CD14-positive monocyte (primary cell): ENCODE results near the gene HPSE2. TPM values are rescaled to one million over a fixed set of nuclear protein-coding genes. Genes with fewer than 3 reads are reported as not detected.

Source experiments
- DNase-seq, 3 donors: peaks; one replicate each; pipeline ENCODE4 v3.0.0-alpha.2; 2011 to 2022
- H2AFZ ChIP-seq: 2 replicates; pipeline ENCODE4 v1.6.0; 2012; ENCODE audit warnings: mild to moderate bottlenecking, low read depth, low read length, inconsistent platforms; ENCODE audit not compliant: insufficient read depth, poor library complexity, severe bottlenecking
- H3K27ac ChIP-seq, 2 donors: 1 replicate in 1 of 2; 2 replicates in 1 of 2; pipeline ENCODE4 v1.5.1; 2012 to 2013; ENCODE audit warnings: low read length in 2 of 2, control low read depth in 1 of 2, inconsistent platforms in 1 of 2, low read depth in 1 of 2, mild to moderate bottlenecking in 1 of 2
- H3K27me3 ChIP-seq, 2 donors: one replicate each; pipeline versions ENCODE4 v1.6.0 to v1.6.1; 2011 to 2013; ENCODE audit warnings: low read length in 2 of 2; ENCODE audit not compliant: control insufficient read depth in 2 of 2, insufficient read depth in 2 of 2
- H3K36me3 ChIP-seq, 2 donors: replicated peaks in 1 of 2; 1 replicate in 1 of 2; 2 replicates in 1 of 2; pipeline versions ENCODE4 v1.5.1 to v1.6.1; 2012 to 2013; ENCODE audit warnings: low read length in 2 of 2, control low read depth in 1 of 2, inconsistent platforms in 1 of 2, mild to moderate bottlenecking in 1 of 2; ENCODE audit not compliant: insufficient read depth in 2 of 2, control insufficient read depth in 1 of 2
- H3K4me1 ChIP-seq, 2 donors: 1 replicate in 1 of 2; 2 replicates in 1 of 2; pipeline versions ENCODE4 v1.5.1 to v1.6.1; 2012 to 2013; ENCODE audit warnings: low read length in 2 of 2, control low read depth in 1 of 2, inconsistent platforms in 1 of 2, mild to moderate bottlenecking in 1 of 2, moderate library complexity in 1 of 2; ENCODE audit not compliant: insufficient read depth in 2 of 2, control insufficient read depth in 1 of 2
- H3K4me2 ChIP-seq: replicated peaks from 2 replicates; pipeline ENCODE3; 2012; ENCODE audit warnings: low read length, moderate library complexity, mild to moderate bottlenecking; ENCODE audit not compliant: poor library complexity, severe bottlenecking; ENCODE audit errors: extremely low read depth
- H3K4me3 ChIP-seq, 3 experiments: fragments of 200-600 bp in 1 of 3; sonication (generic) in 1 of 3; replicated peaks in 1 of 3; 1 replicate in 2 of 3; 2 replicates in 1 of 3; pipeline ENCODE4 v1.5.1; 2011 to 2013; ENCODE audit warnings: low read length in 3 of 3, mild to moderate bottlenecking in 3 of 3, control low read depth in 2 of 3, low read depth in 2 of 3, inconsistent platforms in 1 of 3, moderate library complexity in 1 of 3
- H3K79me2 ChIP-seq: 2 replicates; pipeline ENCODE4 v1.6.0; 2012; ENCODE audit warnings: mild to moderate bottlenecking, control low read depth, inconsistent platforms, low read length, moderate library complexity; ENCODE audit not compliant: insufficient read depth
- H3K9ac ChIP-seq: 2 replicates; pipeline ENCODE4 v1.6.0; 2017; ENCODE audit warnings: low read length, mild to moderate bottlenecking; ENCODE audit not compliant: insufficient read depth, poor library complexity, severe bottlenecking
- H3K9me3 ChIP-seq, 2 donors: replicated peaks in 1 of 2; 1 replicate in 1 of 2; 2 replicates in 1 of 2; pipeline versions ENCODE4 v1.5.1 to v1.6.1; 2012 to 2013; ENCODE audit warnings: low read length in 2 of 2, control low read depth in 1 of 2; ENCODE audit not compliant: control insufficient read depth in 1 of 2, insufficient read depth in 1 of 2
- H4K20me1 ChIP-seq: 2 replicates; pipeline ENCODE4 v1.6.0; 2012; ENCODE audit warnings: mild to moderate bottlenecking, low read length, control low read depth, moderate library complexity; ENCODE audit not compliant: insufficient read depth
- H3K27ac Mint-ChIP-seq, 7 donors: one replicate each; pipeline ENCODE4 v1.8.0; 2020; ENCODE audit warnings: mild to moderate bottlenecking in 7 of 7, mixed read lengths in 7 of 7, moderate library complexity in 6 of 7, inconsistent platforms in 2 of 7
- H3K27me3 Mint-ChIP-seq, 3 donors: one replicate each; pipeline ENCODE4 v1.8.0; 2021 to 2022; ENCODE audit warnings: low read depth in 3 of 3, mild to moderate bottlenecking in 3 of 3, mixed read lengths in 3 of 3, moderate library complexity in 3 of 3, inconsistent platforms in 1 of 3
- H3K36me3 Mint-ChIP-seq, 2 donors: one replicate each; pipeline ENCODE4 v1.8.0; 2020; ENCODE audit warnings: mixed read lengths in 2 of 2, inconsistent platforms in 1 of 2, mild to moderate bottlenecking in 1 of 2
- H3K4me1 Mint-ChIP-seq: one replicate; pipeline ENCODE4 v1.8.0; 2020; ENCODE audit warnings: mild to moderate bottlenecking, mixed read lengths
- H3K4me3 Mint-ChIP-seq, 2 donors: one replicate each; pipeline ENCODE4 v1.8.0; 2020; ENCODE audit warnings: mild to moderate bottlenecking in 2 of 2, mixed read lengths in 2 of 2, moderate library complexity in 1 of 2
- H3K9me3 Mint-ChIP-seq, 7 donors: one replicate each; pipeline ENCODE4 v1.8.0; 2020 to 2022; ENCODE audit warnings: mixed read lengths in 7 of 7, mild to moderate bottlenecking in 6 of 7, moderate library complexity in 6 of 7, inconsistent platforms in 2 of 7
- CTCF ChIP-seq: fragments of 200-600 bp; IDR thresholded peaks from one replicate; pipeline ENCODE4 v1.8.0; 2022; ENCODE audit warnings: antibody characterized with exemption, mild to moderate bottlenecking
- WGBS: methylation state at CpG from one replicate; pipeline ENCODE4 v1.1.5; 2013; ENCODE audit warnings: missing lambda C conversion rate; ENCODE audit not compliant: insufficient coverage; 5-methylcytosine and 5-hydroxymethylcytosine counted together
- intact Hi-C, 2 donors: fragments of 100-400 bp; cut with micrococcal nuclease; formaldehyde crosslinking; loops; one replicate each; pipeline versions ENCODE4 v1.15.0 to v1.15.1; 2023
- polyA plus RNA-seq, 3 donors: library from polyadenylated mRNA; depleted of rRNA in 1 of 3; unstranded in 2 of 3; stranded (reverse) in 1 of 3; fragments of 300-500 nt in 2 of 3; fragments of >200 nt in 1 of 3; fragmentation: Illumina TruSeq in 2 of 3; gene quantifications; 1 replicate in 2 of 3; 2 replicates in 1 of 3; pipeline ENCODE4 v1.2.3, GENCODE V29; 2012 to 2021

HPSE2 gene
- polyA plus RNA-seq, 3 donors = not detected

GRCh38 chr10:98436704-98437103, 798.9 kb downstream of the HPSE2 start:
- WGBS = 98% methylated on average over 4 of the region's 4 CpGs
- Histone ChIP-seq H3K79me2 (peaks cover 10% of the 10 kb centered on the region), H3K4me3 (no peak overlapping the region), H3K9me3 (peaks cover 0 to 6% of the 10 kb centered on the region in 2 donors), H3K27ac (no peak overlapping the region), H3K36me3 (peaks cover 65 to 100% of the 10 kb centered on the region in 2 donors), H3K4me1 (no peaks in the 10 kb centered on the region), H3K4me2 (no peak overlapping the region), H2AFZ (no peak overlapping the region), H4K20me1 (peaks cover 59% of the 10 kb centered on the region), H3K9ac (no peak overlapping the region), H3K27me3 (no peaks in the 10 kb centered on the region)
- no peak overlapping the region for H3K4me3 Mint-ChIP-seq
- H3K27ac Mint-ChIP-seq = peak overlapping the region in 1 of 7 donors; percentile 78
- no peak for DNase-seq
- H3K27me3 Mint-ChIP-seq = no peaks in the 10 kb centered on the region
- TF ChIP-seq CTCF = no peak
- intact Hi-C loops = no loop called here
- H3K4me1 Mint-ChIP-seq = peaks cover 9% of the 10 kb centered on the region
- H3K36me3 Mint-ChIP-seq = peaks cover 82 to 93% of the 10 kb centered on the region in 2 donors
- H3K9me3 Mint-ChIP-seq = peaks cover 2 to 14% (median 3%) of the 10 kb centered on the region in 7 donors

GRCh38 chr10:98435178-98435577, 800.5 kb downstream of the HPSE2 start:
- 99% methylated on average over 12 of the region's 12 CpGs for WGBS
- H3K9ac ChIP-seq = no peak overlapping the region
- peaks cover 5% of the 10 kb centered on the region for H3K79me2 ChIP-seq
- Mint-ChIP-seq H3K4me1 (peaks cover 2% of the 10 kb centered on the region), H3K36me3 (peaks cover 86 to 95% of the 10 kb centered on the region in 2 donors), H3K9me3 (peaks cover 2 to 14% (median 3%) of the 10 kb centered on the region in 7 donors), H3K27me3 (no peaks in the 10 kb centered on the region), H3K27ac (peak overlapping the region in 1 of 7 donors; percentile 52), H3K4me3 (no peak overlapping the region)
- H3K27me3 ChIP-seq = no peaks in the 10 kb centered on the region
- H2AFZ ChIP-seq = no peak overlapping the region
- peaks cover 0 to 6% of the 10 kb centered on the region in 2 donors for H3K9me3 ChIP-seq
- peaks cover 73 to 100% of the 10 kb centered on the region in 2 donors for H3K36me3 ChIP-seq
- intact Hi-C loops = no loop called here
- no peak overlapping the region for H3K27ac ChIP-seq
- no peak overlapping the region for H3K4me2 ChIP-seq
- peaks cover 53% of the 10 kb centered on the region for H4K20me1 ChIP-seq
- no peaks in the 10 kb centered on the region for H3K4me1 ChIP-seq
- no peak for TF ChIP-seq CTCF
- DNase-seq = no peak
- no peak overlapping the region for H3K4me3 ChIP-seq
